GM12878 (cell line): ENCODE measurements around the gene RAB40B. TPM values are rescaled to one million over a fixed set of nuclear protein-coding genes. Genes with fewer than 3 reads are reported as not detected.
A peak's percentile ranks its signal among the peaks of the same experiment; 100 is the strongest.

Experiments used
- ATAC-seq: fragments of 200-7000 bp; cut with Tn5 transposase; 3 replicates; pipeline ENCODE4 v1.9.1; 2020; ENCODE audit warnings: mild to moderate bottlenecking, moderate library complexity
- BruUV-seq: library from RNA; stranded (reverse); fragments of 400-500 nt; replicated peaks from 2 replicates; lab custom pipeline; 2021; lab: Mats Ljungman, UMichigan
- CTCF ChIA-PET: fragments of 300-600 bp; sonication (Branson Sonifier 250); formaldehyde crosslinking; extraction: SDS; loops from one replicate; lab custom pipeline; 2021; ENCODE audit warnings: inconsistent platforms; lab: Yijun Ruan, JAX
- POLR2A ChIA-PET: fragments of 350-600 bp; formaldehyde crosslinking; extraction: SDS; loops from one replicate; lab custom pipeline; 2021; ENCODE audit warnings: inconsistent platforms; lab: Charles Lee
- RAD21 ChIA-PET: fragments of 300-600 bp; sonication (Branson Sonifier 250); formaldehyde crosslinking; loops from one replicate; lab custom pipeline; 2023; ENCODE audit warnings: antibody characterized with exemption; ENCODE audit not compliant: unreplicated experiment; lab: Charles Lee
- SMC1A ChIA-PET: fragments of 300-600 bp; sonication (Branson Sonifier 250); formaldehyde crosslinking; loops from one replicate; lab custom pipeline; 2023; ENCODE audit not compliant: unreplicated experiment, uncharacterized antibody; lab: Charles Lee
- DNase-seq: peaks from one replicate; pipeline ENCODE4 v3.0.0-alpha.2; 2011; ENCODE audit warnings: low read depth, low spot score
- FAIRE-seq: peaks from 3 replicates; lab custom pipeline; 2011; peaks lifted over from hg19 to GRCh38; lab: Jason Lieb, UNC
- H2AFZ ChIP-seq: 2 replicates; pipeline ENCODE4 v1.6.0; 2011; ENCODE audit warnings: low read depth, low read length, control low read depth; ENCODE audit not compliant: control insufficient read depth
- H3K27ac ChIP-seq: 2 replicates; pipeline ENCODE4 v1.5.1; 2011; ENCODE audit warnings: control low read depth; ENCODE audit not compliant: control insufficient read depth, insufficient read depth
- H3K27me3 ChIP-seq, 2 experiments: replicated peaks in 1 of 2; 2 replicates each; pipeline versions ENCODE4 v1.6.0 to v1.6.1; 2011; ENCODE audit warnings: low read length in 1 of 2; ENCODE audit not compliant: control insufficient read depth in 2 of 2, insufficient read depth in 2 of 2
- H3K36me3 ChIP-seq, 2 experiments: 2 replicates each; pipeline ENCODE4 v1.5.1; 2011; ENCODE audit warnings: low read length in 1 of 2; ENCODE audit not compliant: control insufficient read depth in 2 of 2, insufficient read depth in 2 of 2
- H3K4me1 ChIP-seq: 2 replicates; pipeline ENCODE4 v1.6.1; 2011; ENCODE audit warnings: mild to moderate bottlenecking, low read length, moderate library complexity, mixed read lengths; ENCODE audit not compliant: control insufficient read depth, insufficient read depth
- H3K4me2 ChIP-seq: 2 replicates; pipeline ENCODE4 v1.6.0; 2011; ENCODE audit warnings: control low read depth; ENCODE audit not compliant: control insufficient read depth, insufficient read depth
- H3K4me3 ChIP-seq: fragments of 200-600 bp; sonication (generic); 2 replicates; pipeline ENCODE4 v1.5.1; 2016
- H3K79me2 ChIP-seq: 2 replicates; pipeline ENCODE4 v1.6.0; 2011; ENCODE audit warnings: low read length; ENCODE audit not compliant: control insufficient read depth, insufficient read depth
- H3K9ac ChIP-seq: 2 replicates; pipeline ENCODE4 v1.8.0; 2011; ENCODE audit warnings: low read length, control low read depth, mixed read lengths; ENCODE audit not compliant: control insufficient read depth, insufficient read depth
- H3K9me3 ChIP-seq: replicated peaks from 3 replicates; pipeline ENCODE4 v1.5.1; 2011; ENCODE audit warnings: mild to moderate bottlenecking, low read length; ENCODE audit not compliant: control insufficient read depth, insufficient read depth
- H4K20me1 ChIP-seq: 2 replicates; pipeline ENCODE4 v1.6.0; 2011; ENCODE audit not compliant: control insufficient read depth, insufficient read depth
- ASH2L ChIP-seq: fragments of 300-600, 200-600 bp; sonication (generic); IDR thresholded peaks from 2 replicates; pipeline ENCODE4 v1.6.1; 2017; ENCODE audit warnings: low read depth, mild to moderate bottlenecking, borderline replicate concordance
- BHLHE40 ChIP-seq, 2 experiments: fragments of 450-650 bp in 1 of 2; IDR thresholded peaks; 2 replicates each; pipeline ENCODE4 v1.6.1; 2011 to 2017; ENCODE audit warnings: low read depth in 2 of 2, borderline replicate concordance in 1 of 2, improper control_type of control experiment in 1 of 2, low read length in 1 of 2, mild to moderate bottlenecking in 1 of 2
- EED ChIP-seq: sonication (generic); IDR thresholded peaks from 2 replicates; pipeline ENCODE4 v1.6.1; 2016; ENCODE audit warnings: antibody characterized with exemption, low read depth
- HDAC2 ChIP-seq: fragments of 200-600 bp; sonication (generic); IDR thresholded peaks from 2 replicates; pipeline ENCODE4 v1.6.1; 2017
- LARP7 ChIP-seq: fragments of 450-650 bp; IDR thresholded peaks from 2 replicates; pipeline ENCODE4 v1.6.1; 2017; ENCODE audit warnings: mild to moderate bottlenecking
- MEF2A ChIP-seq: IDR thresholded peaks from 2 replicates; pipeline ENCODE4 v1.6.1; 2011; ENCODE audit warnings: low read depth, mild to moderate bottlenecking, low read length, moderate library complexity; ENCODE audit not compliant: insufficient read depth
- PML ChIP-seq: IDR thresholded peaks from 2 replicates; pipeline ENCODE4 v1.6.1; 2012; ENCODE audit warnings: low read length, inconsistent platforms
- POLR2AphosphoS2 ChIP-seq: IDR thresholded peaks from 2 replicates; pipeline ENCODE4 v1.6.1; 2011; ENCODE audit warnings: low read depth, mild to moderate bottlenecking, low read length, improper control_type of control experiment, moderate library complexity
- SREBF2 ChIP-seq: IDR thresholded peaks from 2 replicates; pipeline ENCODE4 v1.6.1; 2012; ENCODE audit warnings: mild to moderate bottlenecking, low read length
- SRF ChIP-seq, 2 experiments: IDR thresholded peaks; 2 replicates each; pipeline ENCODE4 v1.6.1; 2011; ENCODE audit warnings: low read depth in 2 of 2, low read length in 2 of 2, mild to moderate bottlenecking in 1 of 2, moderate library complexity in 1 of 2
- ZNF622 ChIP-seq: fragments of 450-650 bp; IDR thresholded peaks from 2 replicates; pipeline ENCODE4 v1.6.1; 2017; ENCODE audit warnings: mild to moderate bottlenecking, inconsistent platforms
- WGBS: methylation state at CpG from one replicate; pipeline ENCODE4 v1.1.6; 2016; ENCODE audit warnings: low lambda C conversion rate; ENCODE audit not compliant: insufficient replicate concordance, insufficient coverage; ENCODE audit errors: missing lambda C conversion rate; 5-methylcytosine and 5-hydroxymethylcytosine counted together
- in situ Hi-C: fragments of 300-500 bp; cut with MboI; formaldehyde crosslinking; loops from 9 replicates; pipeline ENCODE4 v1.14.3; 2018; ENCODE audit warnings: mixed read lengths
- intact Hi-C: fragments of 100-400 bp; cut with micrococcal nuclease; formaldehyde crosslinking; loops from one replicate; pipeline ENCODE4 v1.14.2; 2022; ENCODE audit not compliant: unreplicated experiment
- polyA plus RNA-seq, 11 experiments: library from polyadenylated mRNA; depleted of rRNA in 4 of 11; unstranded in 6 of 11; stranded (reverse) in 5 of 11; fragments of >200 nt; fragmentation: Nextera tagmentation in 4 of 11; fragmentation: Illumina TruSeq in 1 of 11; extraction: Ambion mirVana in 4 of 11; extraction: Trizol in 1 of 11; gene quantifications; 1 replicate in 1 of 11; 2 replicates in 10 of 11; pipeline versions ENCODE4 v1.2.1 to v1.2.3, GENCODE V29; 2011 to 2016; ENCODE audit warnings: inconsistent platforms in 2 of 11, missing spikeins in 2 of 11, low read depth in 1 of 11
- total RNA-seq, 4 experiments: library from RNA; depleted of rRNA in 3 of 4; stranded (reverse); fragments of >200 nt in 3 of 4; fragmentation: Illumina TruSeq in 1 of 4; extraction: Trizol in 1 of 4; gene quantifications; 2 replicates each; pipeline versions ENCODE4 v1.2.1 to v1.2.3, GENCODE V29; 2013 to 2021
- TF ChIP-seq, protein P1 (sequence below): fragments of 450-650 bp; IDR thresholded peaks from 2 replicates; pipeline ENCODE4 v1.6.1; 2018; ENCODE audit warnings: borderline replicate concordance, mild to moderate bottlenecking; ENCODE audit not compliant: partially characterized antibody

Gene RAB40B
- total and polyA plus RNA-seq, 10 of the 15 experiments (the other 5 are each of a cell fraction or from before 2014, with no cell fraction given) = 0.06 to 2.8 (median 1.4) TPM

DNA sequence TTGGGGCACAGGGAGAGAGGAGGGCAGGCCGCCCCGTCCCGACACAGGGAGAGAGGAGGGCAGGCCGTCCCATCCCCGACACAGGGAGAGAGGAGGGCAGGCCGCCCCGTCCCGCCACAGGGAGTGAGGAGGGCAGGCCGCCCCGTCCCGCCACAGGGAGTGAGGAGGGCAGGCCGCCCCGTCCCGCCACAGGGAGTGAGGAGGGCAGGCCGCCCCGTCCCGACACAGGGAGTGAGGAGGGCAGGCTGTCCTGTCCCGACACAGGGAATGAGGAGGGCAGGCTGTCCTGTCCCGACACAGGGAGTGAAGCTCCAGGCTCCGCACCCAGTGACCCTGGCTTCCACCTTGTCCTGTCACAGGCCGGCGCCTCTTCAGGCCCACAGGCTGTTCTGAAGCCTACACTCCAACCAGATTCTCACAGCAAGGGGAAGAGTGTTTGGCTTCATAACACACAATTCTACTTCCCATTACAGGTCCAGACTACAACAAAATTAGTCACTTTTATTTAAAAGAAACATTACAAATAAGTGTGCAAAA is 84.3 kb downstream of the RAB40B start (continued):
- TF ChIP-seq POLR2AphosphoS2 (no peak), BHLHE40 (IDR thresholded peaks at IDR 0.05; ENCODE audit: borderline replicate concordance in 1 of 2, low read depth in 2 of 2, low read length in 1 of 2) (no peak), SRF (IDR thresholded peaks at IDR 0.05; ENCODE audit: low read depth in 2 of 2, low read length in 2 of 2) (no peak), PML (no peak)

DNA sequence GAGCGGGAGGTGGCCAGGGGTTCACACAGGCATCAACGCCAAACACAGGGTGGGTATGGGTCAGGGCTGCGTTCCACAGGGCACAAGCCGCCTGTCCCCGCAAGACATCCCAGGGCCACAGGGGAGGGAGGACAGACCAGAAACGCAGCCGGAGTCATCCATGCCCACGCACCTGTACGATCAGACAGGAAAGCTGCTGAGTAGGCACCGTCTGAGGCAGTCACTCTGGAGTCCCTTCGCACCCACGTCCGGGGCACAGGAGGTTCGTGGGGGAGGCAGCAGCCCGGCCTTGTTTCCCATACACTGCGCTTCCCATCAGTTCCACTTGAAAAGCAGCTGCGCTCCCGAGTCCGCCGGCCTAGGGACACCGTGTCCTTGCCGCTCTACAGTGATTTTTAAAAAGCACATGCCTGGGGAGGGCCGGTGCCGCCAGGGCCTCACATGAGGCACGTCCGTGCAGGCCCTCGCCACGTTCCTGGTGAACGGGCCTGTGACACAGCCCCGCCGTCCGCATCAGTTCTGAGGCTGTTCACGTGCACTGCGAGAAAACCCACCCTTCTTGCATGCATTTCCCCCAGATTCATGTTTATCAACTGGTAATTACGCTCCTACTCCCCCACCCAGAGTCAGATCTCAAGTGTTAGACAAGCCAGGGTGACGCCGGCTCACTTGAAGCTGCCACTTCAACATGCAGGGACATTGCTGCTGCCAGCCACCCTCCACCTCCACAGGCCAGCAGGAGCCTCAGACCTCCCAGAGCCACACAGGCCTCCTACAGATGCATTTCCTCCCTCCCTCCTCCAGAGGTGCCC is 85.0 kb downstream of the RAB40B start:
- ATAC-seq = peak; percentile 38; the same call in 2 of the 3 replicates
- SMC1A ChIA-PET = no interaction called here

More for the DNA sequence above, 85.0 kb downstream of the RAB40B start:
- Histone ChIP-seq H3K79me2 (no peaks in the 10 kb centered on the region), H4K20me1 (no peaks in the 10 kb centered on the region), H3K4me1 (no peaks in the 10 kb centered on the region), H3K4me2 (no peak overlapping the region), H3K4me3 (no peak overlapping the region), H3K9ac (no peak overlapping the region), H3K36me3 (peaks cover under 1 to 13% of the 10 kb centered on the region in 2 experiments), H3K9me3 (no peaks in the 10 kb centered on the region), H3K27ac (no peak overlapping the region), H2AFZ (no peak overlapping the region), H3K27me3 (no peaks in the 10 kb centered on the region)
- RAD21 ChIA-PET = no interaction called here
- POLR2A ChIA-PET = no interaction called here
- CTCF ChIA-PET = no interaction called here
- in situ Hi-C loops (no loop called here), intact Hi-C loops (no loop called here)
- FAIRE-seq (no peak), DNase-seq (no peak)
- BruUV-seq = no TSS peak
- TF ChIP-seq MEF2A (no peak), HDAC2 (no peak), ASH2L (no peak), BHLHE40 (IDR thresholded peaks at IDR 0.05; ENCODE audit: borderline replicate concordance in 1 of 2, low read depth in 2 of 2, low read length in 1 of 2) (no peak), ZNF622 (no peak), LARP7 (no peak), EED (no peak), SREBF2 (no peak)
- TF ChIP-seq, protein P1, sequence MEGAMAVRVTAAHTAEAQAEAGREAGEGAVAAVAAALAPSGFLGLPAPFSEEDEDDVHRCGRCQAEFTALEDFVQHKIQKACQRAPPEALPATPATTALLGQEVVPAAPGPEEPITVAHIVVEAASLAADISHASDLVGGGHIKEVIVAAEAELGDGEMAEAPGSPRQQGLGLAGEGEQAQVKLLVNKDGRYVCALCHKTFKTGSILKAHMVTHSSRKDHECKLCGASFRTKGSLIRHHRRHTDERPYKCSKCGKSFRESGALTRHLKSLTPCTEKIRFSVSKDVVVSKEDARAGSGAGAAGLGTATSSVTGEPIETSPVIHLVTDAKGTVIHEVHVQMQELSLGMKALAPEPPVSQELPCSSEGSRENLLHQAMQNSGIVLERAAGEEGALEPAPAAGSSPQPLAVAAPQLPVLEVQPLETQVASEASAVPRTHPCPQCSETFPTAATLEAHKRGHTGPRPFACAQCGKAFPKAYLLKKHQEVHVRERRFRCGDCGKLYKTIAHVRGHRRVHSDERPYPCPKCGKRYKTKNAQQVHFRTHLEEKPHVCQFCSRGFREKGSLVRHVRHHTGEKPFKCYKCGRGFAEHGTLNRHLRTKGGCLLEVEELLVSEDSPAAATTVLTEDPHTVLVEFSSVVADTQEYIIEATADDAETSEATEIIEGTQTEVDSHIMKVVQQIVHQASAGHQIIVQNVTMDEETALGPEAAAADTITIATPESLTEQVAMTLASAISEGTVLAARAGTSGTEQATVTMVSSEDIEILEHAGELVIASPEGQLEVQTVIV = no peak
- 94% methylated on average over 37 of the region's 37 CpGs for WGBS
